ENCODE data around the gene CACNA1B. TPM values are rescaled to one million over a fixed set of nuclear protein-coding genes. Genes with fewer than 3 reads are reported as not detected.

CACNA1B gene
- polyA plus RNA-seq, 1 of the 3 experiments (the other 2 are of a cell fraction) = 0.03 TPM

- Histone ChIP-seq H3K9ac (no peak overlapping the region), H3F3A (replicated peaks; ENCODE audit: insufficient read depth) (no peaks in the 10 kb centered on the region), H3K27ac (ENCODE audit: low read depth in 2 of 2, low read length in 1 of 2) (no peak overlapping the region), H3K79me2 (ENCODE audit: insufficient read depth) (no peaks in the 10 kb centered on the region), H3K4me1 (ENCODE audit: control insufficient read depth in 1 of 2, insufficient read depth in 2 of 2, low read depth in 1 of 2, low read length in 1 of 2) (no peaks in the 10 kb centered on the region; a peak in 1 of 4 replicates), H3K9me2 (no peaks in the 10 kb centered on the region), H3K4me3 (ENCODE audit: low read depth in 2 of 2, low read length in 1 of 2) (no peak overlapping the region), H2AFZ (ENCODE audit: low read depth) (no peak overlapping the region), H3K4me2 (no peak overlapping the region), H3K9me3 (peaks cover 4% of the 10 kb centered on the region; the same call in 1 of the 2 replicates), H4K20me1 (ENCODE audit: insufficient read depth) (no peaks in the 10 kb centered on the region), H3K27me3 (ENCODE audit: insufficient read depth) (no peaks in the 10 kb centered on the region), H3K36me3 (replicated peaks in 1 of 2; ENCODE audit: control insufficient read depth in 1 of 2, insufficient read depth in 2 of 2, low read length in 1 of 2) (no peaks in the 10 kb centered on the region)
- TF ChIP-seq, protein P1, sequence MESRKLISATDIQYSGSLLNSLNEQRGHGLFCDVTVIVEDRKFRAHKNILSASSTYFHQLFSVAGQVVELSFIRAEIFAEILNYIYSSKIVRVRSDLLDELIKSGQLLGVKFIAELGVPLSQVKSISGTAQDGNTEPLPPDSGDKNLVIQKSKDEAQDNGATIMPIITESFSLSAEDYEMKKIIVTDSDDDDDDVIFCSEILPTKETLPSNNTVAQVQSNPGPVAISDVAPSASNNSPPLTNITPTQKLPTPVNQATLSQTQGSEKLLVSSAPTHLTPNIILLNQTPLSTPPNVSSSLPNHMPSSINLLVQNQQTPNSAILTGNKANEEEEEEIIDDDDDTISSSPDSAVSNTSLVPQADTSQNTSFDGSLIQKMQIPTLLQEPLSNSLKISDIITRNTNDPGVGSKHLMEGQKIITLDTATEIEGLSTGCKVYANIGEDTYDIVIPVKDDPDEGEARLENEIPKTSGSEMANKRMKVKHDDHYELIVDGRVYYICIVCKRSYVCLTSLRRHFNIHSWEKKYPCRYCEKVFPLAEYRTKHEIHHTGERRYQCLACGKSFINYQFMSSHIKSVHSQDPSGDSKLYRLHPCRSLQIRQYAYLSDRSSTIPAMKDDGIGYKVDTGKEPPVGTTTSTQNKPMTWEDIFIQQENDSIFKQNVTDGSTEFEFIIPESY (IDR thresholded peaks at IDR 0.05; ENCODE audit: borderline replicate concordance, low read depth) = no peak
- TF ChIP-seq EP300 (IDR thresholded peaks at IDR 0.05; ENCODE audit: borderline replicate concordance in 1 of 2, low read depth in 1 of 2, low read length in 1 of 2) = no peak
- no peak for TF ChIP-seq NFIC (IDR thresholded peaks at IDR 0.05; ENCODE audit: borderline replicate concordance)
- no peak for TF ChIP-seq JUND (IDR thresholded peaks at IDR 0.05)
- TF ChIP-seq MXI1 (IDR thresholded peaks at IDR 0.05; ENCODE audit: low read depth, low read length) = no peak
- TF ChIP-seq, protein P2, sequence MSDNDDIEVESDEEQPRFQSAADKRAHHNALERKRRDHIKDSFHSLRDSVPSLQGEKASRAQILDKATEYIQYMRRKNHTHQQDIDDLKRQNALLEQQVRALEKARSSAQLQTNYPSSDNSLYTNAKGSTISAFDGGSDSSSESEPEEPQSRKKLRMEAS (IDR thresholded peaks at IDR 0.05; ENCODE audit: low read depth) = no peak
- no peak for TF ChIP-seq FOSL2 (IDR thresholded peaks at IDR 0.05; ENCODE audit: borderline replicate concordance, low read depth)
- no peak for TF ChIP-seq GATA2 (CRISPR knock-in tag; IDR thresholded peaks at IDR 0.05)
- ChIA-PET POLR2A (no interaction called here), CTCF (no interaction called here)
- WGBS (ENCODE audit: low lambda C conversion rate) = 67% methylated on average over 8 of the region's 8 CpGs
- no peak for DNase-seq
These were observed 71.7 kb downstream of the CACNA1B start for GRCh38 chr9:137949260-137949659.

DNA sequence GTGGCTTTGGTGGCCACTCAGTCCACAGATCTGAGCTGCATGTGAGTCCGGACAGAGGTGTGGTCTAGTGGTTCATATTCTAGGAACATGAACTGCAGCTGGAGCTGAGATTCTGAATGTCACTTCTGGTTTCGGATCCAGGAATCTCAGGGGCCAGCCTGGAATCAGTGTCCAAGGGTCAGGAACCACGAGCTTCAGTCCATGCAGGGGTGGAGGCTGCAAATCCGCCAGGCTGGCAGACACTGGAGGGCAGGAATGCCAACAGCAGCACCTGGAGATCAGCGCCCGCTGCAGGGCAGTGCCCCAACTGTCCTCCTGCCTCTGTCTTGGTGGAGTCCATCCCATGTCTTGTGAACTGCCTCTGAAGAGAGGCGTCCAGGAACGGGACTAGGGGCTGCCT is 73.5 kb downstream of the CACNA1B start:
- H3K36me3 ChIP-seq (replicated peaks in 1 of 2; ENCODE audit: control insufficient read depth in 1 of 2, insufficient read depth in 2 of 2, low read length in 1 of 2) = no peaks in the 10 kb centered on the region
- H3K9me3 ChIP-seq = no peaks in the 10 kb centered on the region
- no peaks in the 10 kb centered on the region; a peak in 1 of 4 replicates for H3K4me1 ChIP-seq (ENCODE audit: control insufficient read depth in 1 of 2, insufficient read depth in 2 of 2, low read depth in 1 of 2, low read length in 1 of 2)
- POLR2A ChIA-PET = no interaction called here
- no peaks in the 10 kb centered on the region for H4K20me1 ChIP-seq (ENCODE audit: insufficient read depth)
- H3K27me3 ChIP-seq (ENCODE audit: insufficient read depth) = no peaks in the 10 kb centered on the region
- H3K9me2 ChIP-seq = no peaks in the 10 kb centered on the region
- no peak overlapping the region for H3K27ac ChIP-seq (ENCODE audit: low read depth in 2 of 2, low read length in 1 of 2)
- 27% methylated on average over 4 of the region's 8 CpGs for WGBS (ENCODE audit: low lambda C conversion rate)
- H3K4me2 ChIP-seq = no peak overlapping the region
- no peak for DNase-seq
- H3F3A ChIP-seq (replicated peaks; ENCODE audit: insufficient read depth) = no peaks in the 10 kb centered on the region
- CTCF ChIA-PET = no interaction called here
- H2AFZ ChIP-seq (ENCODE audit: low read depth) = no peak overlapping the region
- H3K79me2 ChIP-seq (ENCODE audit: insufficient read depth) = no peaks in the 10 kb centered on the region
- no peak overlapping the region for H3K4me3 ChIP-seq (ENCODE audit: low read depth in 2 of 2, low read length in 1 of 2)
- no peak overlapping the region for H3K9ac ChIP-seq
- TF ChIP-seq PBX3 (IDR thresholded peaks at IDR 0.05) = no peak
- no peak for TF ChIP-seq RXRA (IDR thresholded peaks at IDR 0.05; ENCODE audit: borderline replicate concordance, low read depth)
- TF ChIP-seq TEAD4 (IDR thresholded peaks at IDR 0.05; ENCODE audit: borderline replicate concordance, insufficient read depth) = no peak
- no peak for TF ChIP-seq RFX5 (IDR thresholded peaks at IDR 0.05; ENCODE audit: low read length)
- TF ChIP-seq MEF2A (IDR thresholded peaks at IDR 0.05; ENCODE audit: borderline replicate concordance, low read depth) = no peak
- TF ChIP-seq EP300 (IDR thresholded peaks at IDR 0.05; ENCODE audit: borderline replicate concordance in 1 of 2, low read depth in 1 of 2, low read length in 1 of 2) = no peak
- TF ChIP-seq RAD21 (IDR thresholded peaks at IDR 0.05; ENCODE audit: low read length) = no peak
- no peak for TF ChIP-seq CTCF (IDR thresholded peaks at IDR 0.05)
- no peak for TF ChIP-seq FOXM1 (IDR thresholded peaks at IDR 0.05; ENCODE audit: low read depth)
- TF ChIP-seq, protein P3, sequence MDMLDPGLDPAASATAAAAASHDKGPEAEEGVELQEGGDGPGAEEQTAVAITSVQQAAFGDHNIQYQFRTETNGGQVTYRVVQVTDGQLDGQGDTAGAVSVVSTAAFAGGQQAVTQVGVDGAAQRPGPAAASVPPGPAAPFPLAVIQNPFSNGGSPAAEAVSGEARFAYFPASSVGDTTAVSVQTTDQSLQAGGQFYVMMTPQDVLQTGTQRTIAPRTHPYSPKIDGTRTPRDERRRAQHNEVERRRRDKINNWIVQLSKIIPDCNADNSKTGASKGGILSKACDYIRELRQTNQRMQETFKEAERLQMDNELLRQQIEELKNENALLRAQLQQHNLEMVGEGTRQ (IDR thresholded peaks at IDR 0.05; ENCODE audit: borderline replicate concordance, low read depth, low read length) = no peak
- TF ChIP-seq EZH2phosphoT487 (IDR thresholded peaks at IDR 0.05; ENCODE audit: borderline replicate concordance, low read depth) = no peak
- no peak for TF ChIP-seq TAF1 (IDR thresholded peaks at IDR 0.05; ENCODE audit: borderline replicate concordance, low read depth, low read length)
- TF ChIP-seq MXI1 (IDR thresholded peaks at IDR 0.05; ENCODE audit: low read depth, low read length) = no peak
- TF ChIP-seq, protein P1 (IDR thresholded peaks at IDR 0.05; ENCODE audit: borderline replicate concordance, low read depth) = no peak
- no peak for TF ChIP-seq TCF12 (IDR thresholded peaks at IDR 0.05)
- no peak for TF ChIP-seq ELF1 (IDR thresholded peaks at IDR 0.05)

Measured in SK-N-SH (cell line).